ENCODE measurements around the gene SLC25A14.

The SLC25A14 gene, protein sequence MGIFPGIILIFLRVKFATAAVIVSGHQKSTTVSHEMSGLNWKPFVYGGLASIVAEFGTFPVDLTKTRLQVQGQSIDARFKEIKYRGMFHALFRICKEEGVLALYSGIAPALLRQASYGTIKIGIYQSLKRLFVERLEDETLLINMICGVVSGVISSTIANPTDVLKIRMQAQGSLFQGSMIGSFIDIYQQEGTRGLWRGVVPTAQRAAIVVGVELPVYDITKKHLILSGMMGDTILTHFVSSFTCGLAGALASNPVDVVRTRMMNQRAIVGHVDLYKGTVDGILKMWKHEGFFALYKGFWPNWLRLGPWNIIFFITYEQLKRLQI

DNA sequence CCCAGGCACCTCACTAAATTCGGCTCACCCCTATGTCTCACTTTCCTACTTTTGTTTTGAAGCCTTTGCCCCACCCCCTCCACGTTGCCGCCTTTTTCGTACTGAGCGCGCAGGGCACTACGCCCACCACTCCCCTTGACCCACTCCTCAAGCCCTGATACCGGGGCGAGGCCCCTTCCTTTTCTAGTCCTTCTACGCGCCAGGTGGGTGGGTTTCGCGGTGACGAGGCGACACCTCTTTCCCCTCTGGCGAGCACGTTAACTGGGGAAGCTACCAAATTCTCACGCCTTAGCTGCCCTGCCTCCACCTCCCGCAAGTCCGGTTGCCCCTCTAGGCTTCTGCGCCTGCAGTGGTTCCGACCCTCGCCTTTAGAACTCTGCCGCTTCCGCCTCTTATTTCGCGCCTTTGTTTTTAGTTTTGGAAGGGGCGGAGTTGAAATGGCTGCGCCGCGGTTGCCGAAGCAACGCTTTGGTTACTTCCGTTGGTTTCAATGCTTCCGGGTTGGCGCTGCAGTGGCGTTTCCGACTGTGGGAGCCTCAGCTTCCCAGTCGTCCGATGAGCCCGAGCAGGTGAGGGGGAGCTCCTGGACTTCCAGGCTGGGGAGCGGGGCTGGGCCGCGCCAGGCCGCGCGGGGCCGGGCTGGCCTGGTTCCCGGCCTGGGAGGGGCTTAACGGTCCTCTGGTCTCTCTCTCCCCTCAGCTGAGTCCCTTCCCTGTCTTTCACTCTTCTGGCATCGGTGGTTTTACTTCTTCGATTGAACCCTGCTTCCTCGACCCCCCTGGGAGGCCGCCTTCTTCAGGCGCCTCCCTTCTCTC is at the start of gene SLC25A14:
Gene SLC25A14, plus strand, starts transcription at position 512 of the 815 bp plus-strand sequence. CDS start 360 bp downstream, outside the sequence.
- TF ChIP-seq GATA2 (IDR thresholded peaks at IDR 0.05; ENCODE audit: low read depth, low read length) (no peak), GATA3 (IDR thresholded peaks at IDR 0.05; ENCODE audit: low read depth, low read length) (no peak)

DNA sequence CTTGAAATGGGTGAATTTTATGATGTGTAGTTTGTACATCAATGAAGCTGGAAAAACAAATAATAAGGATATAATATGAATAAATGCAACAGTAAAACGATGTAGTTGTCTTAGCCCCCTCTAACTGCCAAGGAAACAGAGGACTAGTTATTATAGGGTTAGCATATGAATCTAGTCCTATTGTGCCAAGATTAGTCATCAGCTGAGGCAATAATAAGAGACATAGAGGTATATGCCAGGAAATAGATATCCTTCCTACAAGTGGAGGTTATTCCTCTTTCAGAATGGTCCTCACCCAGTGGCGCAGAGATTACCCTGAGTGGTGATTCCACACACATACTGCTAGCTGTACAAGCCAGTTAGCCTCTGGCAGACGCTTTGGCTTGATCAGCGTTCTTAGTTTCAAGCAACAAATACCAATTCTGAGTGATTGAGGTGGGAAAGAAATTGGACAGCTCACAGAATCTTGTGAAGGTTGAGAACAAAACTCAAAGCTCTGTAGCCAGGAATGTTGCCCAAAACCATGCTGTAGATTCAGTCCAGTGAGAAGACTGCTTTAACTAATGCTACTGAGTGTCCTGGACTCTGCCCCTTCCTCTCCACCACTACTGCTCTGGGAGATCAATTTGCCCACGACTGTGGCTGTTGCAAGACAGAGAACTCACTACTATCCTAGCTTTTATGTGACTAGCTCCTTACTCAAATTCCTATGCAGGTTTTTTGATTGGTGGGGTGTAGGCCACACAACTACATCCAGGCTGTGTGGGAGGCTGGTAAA is 44.0 kb upstream of the SLC25A14 start:
- no peak for TF ChIP-seq GATA2 (IDR thresholded peaks at IDR 0.05; ENCODE audit: low read depth, low read length)
- TF ChIP-seq GATA3 (IDR thresholded peaks at IDR 0.05; ENCODE audit: low read depth, low read length): no peak

DNA sequence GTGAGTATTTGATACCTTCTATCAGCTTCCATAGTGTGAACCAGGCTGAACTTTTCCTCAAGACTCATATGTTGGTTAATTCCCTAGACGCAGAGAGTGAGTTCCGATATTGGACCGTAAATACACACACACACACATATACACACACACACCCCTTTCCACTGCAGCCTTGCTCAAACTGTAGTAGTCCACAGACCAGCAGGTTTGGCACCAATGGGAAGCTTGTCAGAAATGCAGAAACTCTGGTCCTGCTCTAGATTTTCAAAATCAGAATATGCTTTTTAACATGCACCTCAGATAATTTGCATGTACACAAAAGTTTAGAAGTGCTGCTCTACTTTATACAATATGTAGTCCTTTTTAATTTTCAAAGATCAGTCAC is 43.4 kb upstream of the SLC25A14 start:
- TF ChIP-seq GATA2 (IDR thresholded peaks at IDR 0.05; ENCODE audit: low read depth, low read length) (no peak), GATA3 (IDR thresholded peaks at IDR 0.05; ENCODE audit: low read depth, low read length) (no peak)

DNA sequence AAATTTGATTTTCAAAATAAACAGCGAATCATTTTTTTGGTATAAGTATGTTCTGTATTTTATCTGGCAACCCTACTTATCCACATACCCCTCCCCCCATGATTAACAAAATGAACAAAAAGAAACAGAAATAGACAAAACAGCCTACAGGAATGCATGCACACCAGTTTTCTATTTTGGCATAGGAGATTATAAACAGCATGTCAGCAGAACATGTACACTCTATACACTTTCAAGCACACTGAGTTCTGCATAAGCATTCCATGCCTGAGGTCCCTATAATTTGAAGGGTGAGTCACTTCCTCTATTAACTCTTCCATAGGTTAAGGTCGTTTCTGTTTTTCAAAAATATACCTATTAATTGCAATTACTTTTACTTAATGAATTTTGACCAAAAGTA is 43.0 kb upstream of the SLC25A14 start:
- TF ChIP-seq GATA2 (IDR thresholded peaks at IDR 0.05; ENCODE audit: low read depth, low read length) (no peak), GATA3 (IDR thresholded peaks at IDR 0.05; ENCODE audit: low read depth, low read length) (no peak)

DNA sequence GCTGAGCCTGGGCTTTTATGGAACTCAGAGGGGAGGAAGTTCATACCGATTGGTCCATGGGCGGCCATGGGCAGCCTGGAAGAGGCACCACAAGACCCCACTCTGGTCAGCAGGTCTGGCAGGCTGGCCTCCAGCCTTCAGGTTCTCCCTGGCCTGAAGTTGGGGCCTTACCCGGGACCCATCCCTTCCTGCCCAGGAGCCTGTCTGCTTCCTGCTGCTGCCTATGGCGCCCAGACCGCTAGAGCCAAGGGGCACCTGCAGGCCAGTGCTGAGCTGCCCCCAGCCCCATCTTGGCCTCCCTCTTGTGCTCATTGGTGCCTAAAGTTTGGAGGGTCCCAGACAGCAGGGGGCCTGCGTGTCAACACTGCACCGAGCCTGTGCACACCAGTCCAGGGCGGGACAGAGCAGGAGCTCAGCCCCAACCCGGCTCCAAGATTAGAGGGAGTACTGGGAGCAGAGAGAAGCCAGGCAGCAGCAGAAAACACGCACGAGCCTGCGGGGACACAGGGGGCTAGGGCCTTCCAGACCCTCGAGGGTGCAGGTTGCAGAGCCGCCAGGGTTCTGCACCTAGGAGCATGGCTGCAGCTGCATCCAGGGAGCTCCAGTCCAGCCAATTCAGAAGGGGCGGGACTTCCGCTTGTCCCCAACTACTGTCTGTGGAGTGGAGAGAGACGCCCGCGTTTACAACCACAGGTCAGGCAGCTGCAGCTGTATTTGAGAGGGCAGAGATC is 40.3 kb upstream of the SLC25A14 start:
- no peak for TF ChIP-seq GATA2 (IDR thresholded peaks at IDR 0.05; ENCODE audit: low read depth, low read length)
- TF ChIP-seq GATA3 (IDR thresholded peaks at IDR 0.05; ENCODE audit: low read depth, low read length): no peak

DNA sequence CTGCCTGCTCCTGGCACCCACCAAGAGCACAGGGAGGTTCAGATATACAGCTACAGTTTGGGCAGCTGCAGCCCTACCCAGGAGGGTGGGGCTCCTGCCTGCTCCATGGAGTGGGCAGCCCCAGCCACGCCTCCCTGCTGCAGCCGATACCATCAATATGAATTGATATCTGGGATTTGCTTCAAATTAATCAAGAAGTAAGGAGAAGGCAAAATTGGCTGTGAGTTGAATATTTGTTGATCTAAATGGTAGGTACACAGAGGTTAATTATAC is 39.8 kb upstream of the SLC25A14 start:
- TF ChIP-seq GATA3 (IDR thresholded peaks at IDR 0.05; ENCODE audit: low read depth, low read length) (no peak), GATA2 (IDR thresholded peaks at IDR 0.05; ENCODE audit: low read depth, low read length) (no peak)

DNA sequence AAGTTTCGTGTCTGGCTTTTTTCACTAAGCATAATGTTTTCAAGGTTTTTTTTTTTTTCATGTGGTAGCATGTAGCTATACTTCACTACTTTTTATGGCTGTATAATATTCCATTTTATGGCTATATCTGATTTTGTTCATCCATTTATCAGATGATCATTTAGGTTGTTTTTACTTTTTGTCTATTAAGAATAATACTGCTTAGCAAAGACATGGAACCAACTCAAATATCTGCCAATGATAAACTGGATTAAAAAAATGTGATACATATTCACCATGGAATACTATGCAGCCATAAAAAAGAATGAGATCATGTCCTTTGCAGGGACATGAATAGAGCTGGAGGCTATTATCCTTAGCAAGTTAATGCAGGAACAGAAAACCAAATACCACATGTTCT is 38.3 kb upstream of the SLC25A14 start:
- no peak for TF ChIP-seq GATA2 (IDR thresholded peaks at IDR 0.05; ENCODE audit: low read depth, low read length)
- TF ChIP-seq GATA3 (IDR thresholded peaks at IDR 0.05; ENCODE audit: low read depth, low read length): no peak

DNA sequence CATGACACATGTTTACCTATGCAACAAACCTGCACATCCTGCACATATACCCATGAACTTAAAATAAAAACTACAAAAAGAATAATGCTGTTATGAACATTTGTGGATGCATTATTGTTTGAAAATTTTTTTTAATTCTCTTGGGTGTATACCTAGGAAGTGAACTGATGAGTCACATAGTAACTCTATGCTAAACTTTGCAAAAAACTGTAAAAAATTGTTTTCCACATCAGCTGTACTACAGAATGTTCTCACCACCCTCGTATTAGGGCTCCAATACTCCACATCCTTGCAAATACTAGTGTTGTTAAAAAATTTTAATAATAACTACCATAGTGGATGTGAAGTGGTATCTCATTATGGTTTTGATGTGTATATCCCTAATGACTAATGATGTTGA is 37.7 kb upstream of the SLC25A14 start:
- no peak for TF ChIP-seq GATA3 (IDR thresholded peaks at IDR 0.05; ENCODE audit: low read depth, low read length)
- TF ChIP-seq GATA2 (IDR thresholded peaks at IDR 0.05; ENCODE audit: low read depth, low read length): no peak

DNA sequence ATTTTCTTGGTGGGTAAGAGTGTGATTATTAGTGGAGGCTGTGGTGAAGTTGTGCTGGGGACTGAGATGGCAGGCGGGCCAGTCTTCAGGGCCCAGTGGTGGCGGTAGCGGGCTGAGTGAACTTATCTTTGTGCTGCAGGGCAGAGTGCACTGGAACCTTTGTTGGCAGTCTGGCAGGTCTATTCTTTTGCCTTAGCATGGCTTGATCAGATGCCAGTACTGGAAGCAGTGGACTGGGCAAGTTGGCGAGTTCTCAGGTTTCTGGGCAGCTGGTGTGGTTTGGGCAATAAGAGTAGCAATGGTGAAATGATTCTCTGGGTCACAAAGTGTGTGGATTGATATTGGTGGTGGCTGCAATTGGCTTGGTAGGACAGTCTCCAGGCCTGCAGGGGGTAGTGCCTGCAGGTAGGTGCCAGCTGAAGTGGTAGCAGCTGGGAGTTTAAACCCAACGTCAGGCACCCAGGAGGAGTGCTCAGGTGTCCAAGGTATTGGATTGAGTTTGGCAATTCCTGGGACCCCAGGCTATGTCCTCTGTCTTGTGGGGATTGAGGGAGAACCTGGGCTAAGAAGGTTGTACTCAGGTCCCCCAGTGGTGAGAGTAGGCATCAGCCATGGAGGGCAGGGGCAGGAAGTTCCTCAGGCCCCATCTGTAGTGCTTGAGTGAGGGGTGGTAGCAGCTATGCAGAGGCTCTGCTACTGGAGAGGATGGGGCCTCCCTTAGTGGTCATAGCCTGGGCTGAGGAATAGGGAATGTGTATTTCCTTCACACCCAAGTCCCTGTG is 34.9 kb upstream of the SLC25A14 start:
- no peak for TF ChIP-seq GATA2 (IDR thresholded peaks at IDR 0.05; ENCODE audit: low read depth, low read length)
- no peak for TF ChIP-seq GATA3 (IDR thresholded peaks at IDR 0.05; ENCODE audit: low read depth, low read length)

DNA sequence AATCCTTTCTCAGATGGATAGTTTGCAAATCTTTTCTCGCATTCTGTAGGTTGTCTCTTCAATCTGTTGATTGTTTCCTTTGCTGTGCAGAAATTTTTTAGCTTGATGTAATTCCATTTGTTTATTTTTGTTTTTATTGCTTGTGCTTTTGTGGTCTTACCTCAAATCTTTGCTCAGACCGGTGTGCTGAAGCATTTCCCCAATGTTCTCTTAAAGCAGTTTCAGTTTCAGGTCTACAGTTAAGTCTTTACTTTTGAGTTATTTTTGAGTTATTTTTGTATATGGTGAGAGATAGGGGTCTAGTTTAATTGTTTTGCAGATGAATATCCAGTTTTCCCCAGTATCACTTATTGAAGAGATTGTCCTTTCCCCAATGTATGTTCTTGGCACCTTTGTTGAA is 18.2 kb upstream of the SLC25A14 start:
- TF ChIP-seq GATA2 (IDR thresholded peaks at IDR 0.05; ENCODE audit: low read depth, low read length): no peak
- TF ChIP-seq GATA3 (IDR thresholded peaks at IDR 0.05; ENCODE audit: low read depth, low read length): no peak

DNA sequence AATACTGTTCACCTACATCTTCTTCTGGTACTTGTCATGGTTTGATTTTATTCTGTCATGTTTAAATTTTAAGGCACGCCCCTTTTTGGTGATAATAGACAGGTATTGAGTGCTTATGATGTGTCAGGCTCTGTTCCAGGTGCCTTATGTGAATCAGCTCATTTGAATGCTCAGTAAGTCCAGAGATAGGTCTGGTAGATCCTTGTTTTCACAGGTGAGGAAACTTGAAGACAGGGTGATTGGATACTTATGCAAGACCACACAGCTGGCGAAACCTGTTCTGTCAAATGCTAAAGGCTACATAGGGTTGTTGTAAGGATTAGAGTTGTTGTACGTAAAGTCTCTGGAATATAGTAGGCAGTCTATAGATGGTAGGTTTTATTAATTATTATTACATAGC is 9.6 kb upstream of the SLC25A14 start:
- TF ChIP-seq GATA2 (IDR thresholded peaks at IDR 0.05; ENCODE audit: low read depth, low read length) (no peak), GATA3 (IDR thresholded peaks at IDR 0.05; ENCODE audit: low read depth, low read length) (no peak)

DNA sequence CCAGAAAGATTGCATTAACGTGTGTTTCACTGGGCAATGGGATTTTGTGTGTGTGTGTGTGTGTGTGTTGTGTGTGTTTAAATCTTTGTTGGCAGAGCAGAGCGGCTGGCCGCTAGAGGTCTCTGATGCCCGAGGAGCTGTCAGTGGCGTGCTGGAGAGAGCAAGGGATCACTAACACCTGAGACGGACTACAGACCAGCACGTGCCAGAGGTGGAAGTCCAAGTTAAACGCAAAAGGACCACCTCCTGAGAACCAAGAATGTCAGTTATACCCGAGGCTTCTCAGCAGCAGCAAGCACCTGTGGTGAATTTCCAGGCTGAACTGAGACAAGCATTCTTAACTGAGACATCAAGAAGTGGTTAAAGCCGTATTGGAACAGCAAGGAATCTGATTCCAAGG is 9.0 kb upstream of the SLC25A14 start:
- TF ChIP-seq GATA3 (IDR thresholded peaks at IDR 0.05; ENCODE audit: low read depth, low read length): no peak
- no peak for TF ChIP-seq GATA2 (IDR thresholded peaks at IDR 0.05; ENCODE audit: low read depth, low read length)

DNA sequence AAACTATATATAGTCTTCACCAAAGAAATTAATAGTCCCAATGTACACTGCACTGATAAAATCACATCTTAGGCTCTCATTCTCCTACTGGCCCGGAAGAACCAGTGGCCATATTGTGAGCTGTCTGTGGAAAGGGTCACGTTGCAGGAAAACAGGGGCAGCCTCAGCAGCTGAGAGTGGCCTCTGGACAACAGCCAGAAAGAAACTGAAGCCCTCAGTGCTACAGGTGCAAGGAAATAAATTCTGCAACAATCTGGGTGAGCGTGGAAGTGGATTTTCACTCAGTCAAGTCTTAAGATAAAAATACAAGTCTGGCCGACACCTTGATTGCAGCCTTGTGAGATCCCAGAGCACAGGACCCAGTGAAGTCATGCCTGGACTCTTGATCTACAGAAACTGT is 3.2 kb upstream of the SLC25A14 start:
- TF ChIP-seq GATA3 (IDR thresholded peaks at IDR 0.05; ENCODE audit: low read depth, low read length): no peak
- no peak for TF ChIP-seq GATA2 (IDR thresholded peaks at IDR 0.05; ENCODE audit: low read depth, low read length)
